Osteocyte (in vitro differentiated cells): ENCODE data around the gene SERPINA12. TPM values are rescaled to one million over a fixed set of nuclear protein-coding genes. Genes with fewer than 3 reads are reported as not detected.
A peak's percentile ranks its signal among the peaks of the same experiment; 100 is the strongest.
"Not testable (repeated sequence)": the region's sequence is repeated elsewhere in the genome, so short reads cannot be mapped to it uniquely, and the experiment has no call there.

Experiments used
- DNase-seq: peaks from one replicate; pipeline ENCODE4 v3.0.0; 2021; ENCODE audit warnings: mixed read lengths; ENCODE audit not compliant: unreplicated experiment; ENCODE audit errors: extremely low spot score
- H3K27ac Mint-ChIP-seq: one replicate; pipeline ENCODE4 v1.8.0; 2021; ENCODE audit warnings: mild to moderate bottlenecking, mixed read lengths; ENCODE audit not compliant: unreplicated experiment
- H3K27me3 Mint-ChIP-seq: one replicate; pipeline ENCODE4 v1.8.0; 2021; ENCODE audit warnings: mixed read lengths; ENCODE audit not compliant: unreplicated experiment
- H3K36me3 Mint-ChIP-seq: one replicate; pipeline ENCODE4 v1.8.0; 2021; ENCODE audit warnings: mixed read lengths; ENCODE audit not compliant: unreplicated experiment
- H3K4me1 Mint-ChIP-seq: one replicate; pipeline ENCODE4 v1.8.0; 2021; ENCODE audit warnings: mixed read lengths; ENCODE audit not compliant: unreplicated experiment
- H3K4me3 Mint-ChIP-seq: one replicate; pipeline ENCODE4 v1.8.0; 2021; ENCODE audit warnings: mild to moderate bottlenecking, moderate library complexity, mixed read lengths; ENCODE audit not compliant: unreplicated experiment
- H3K9me3 Mint-ChIP-seq: one replicate; pipeline ENCODE4 v1.8.0; 2021; ENCODE audit warnings: mixed read lengths; ENCODE audit not compliant: unreplicated experiment
- total RNA-seq: library from RNA; stranded (reverse); gene quantifications from 2 replicates; pipeline ENCODE4 v1.2.1, GENCODE V29; 2021
- TF ChIP-seq, protein P1 (sequence below): fragments of 200-600 bp; sonication (generic); IDR thresholded peaks from 2 replicates; pipeline ENCODE4 v1.5.0; 2021; ENCODE audit warnings: antibody characterized with exemption, mild to moderate bottlenecking, moderate library complexity

SERPINA12 gene
- total RNA-seq, 1 donor from 2014 or later = not detected

DNA sequence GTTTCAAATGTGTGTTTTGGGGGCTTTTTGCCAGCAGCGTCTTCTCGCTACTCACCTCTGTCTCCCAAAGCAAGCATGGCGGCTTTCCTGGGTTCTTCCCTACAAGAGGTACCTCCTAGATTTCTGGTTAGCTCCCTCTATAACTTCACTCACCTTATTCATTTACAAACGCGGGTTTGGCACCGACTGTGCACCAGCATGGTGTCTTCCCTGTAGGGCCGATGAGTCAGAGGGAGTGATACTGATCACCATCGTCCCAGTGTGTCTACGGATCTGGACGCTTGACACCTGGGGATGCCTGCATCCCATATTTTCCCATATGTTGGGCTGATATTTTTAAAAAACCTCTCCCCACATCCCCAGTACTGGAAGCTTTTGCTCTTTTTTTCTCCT lies 8.0 kb upstream of the SERPINA12 start:
- TF ChIP-seq, protein P1, sequence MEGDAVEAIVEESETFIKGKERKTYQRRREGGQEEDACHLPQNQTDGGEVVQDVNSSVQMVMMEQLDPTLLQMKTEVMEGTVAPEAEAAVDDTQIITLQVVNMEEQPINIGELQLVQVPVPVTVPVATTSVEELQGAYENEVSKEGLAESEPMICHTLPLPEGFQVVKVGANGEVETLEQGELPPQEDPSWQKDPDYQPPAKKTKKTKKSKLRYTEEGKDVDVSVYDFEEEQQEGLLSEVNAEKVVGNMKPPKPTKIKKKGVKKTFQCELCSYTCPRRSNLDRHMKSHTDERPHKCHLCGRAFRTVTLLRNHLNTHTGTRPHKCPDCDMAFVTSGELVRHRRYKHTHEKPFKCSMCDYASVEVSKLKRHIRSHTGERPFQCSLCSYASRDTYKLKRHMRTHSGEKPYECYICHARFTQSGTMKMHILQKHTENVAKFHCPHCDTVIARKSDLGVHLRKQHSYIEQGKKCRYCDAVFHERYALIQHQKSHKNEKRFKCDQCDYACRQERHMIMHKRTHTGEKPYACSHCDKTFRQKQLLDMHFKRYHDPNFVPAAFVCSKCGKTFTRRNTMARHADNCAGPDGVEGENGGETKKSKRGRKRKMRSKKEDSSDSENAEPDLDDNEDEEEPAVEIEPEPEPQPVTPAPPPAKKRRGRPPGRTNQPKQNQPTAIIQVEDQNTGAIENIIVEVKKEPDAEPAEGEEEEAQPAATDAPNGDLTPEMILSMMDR = no peak
- Mint-ChIP-seq H3K36me3 (no peaks in the 10 kb centered on the region), H3K9me3 (no peaks in the 10 kb centered on the region), H3K27me3 (peaks cover 12% of the 10 kb centered on the region), H3K4me3 (no peak overlapping the region), H3K27ac (no peak overlapping the region), H3K4me1 (peaks cover 2% of the 10 kb centered on the region)
- DNase-seq = peak; percentile 32

DNA sequence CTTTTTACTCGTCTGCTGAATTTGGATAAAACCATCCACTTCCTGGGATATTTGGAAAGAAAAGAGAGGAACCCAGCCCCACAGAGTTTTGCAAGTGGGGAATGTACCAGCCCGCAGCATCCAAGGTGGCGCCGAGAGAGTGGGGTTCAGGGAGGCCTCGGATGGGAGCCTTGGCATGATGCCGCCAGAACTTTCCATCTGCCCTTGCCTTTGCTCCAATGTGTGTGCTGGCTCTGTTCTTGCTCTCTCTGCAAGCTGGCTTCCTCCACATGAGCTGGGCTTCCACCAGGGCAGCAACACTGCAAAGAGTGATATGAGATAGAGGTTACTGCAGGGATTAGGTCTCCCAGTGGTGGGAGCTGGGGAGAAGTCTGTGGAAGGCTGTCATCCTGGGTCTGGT lies 6.6 kb upstream of the SERPINA12 start:
- no peaks in the 10 kb centered on the region for H3K9me3 Mint-ChIP-seq
- TF ChIP-seq, protein P1 = no peak
- DNase-seq = no peak

DNA sequence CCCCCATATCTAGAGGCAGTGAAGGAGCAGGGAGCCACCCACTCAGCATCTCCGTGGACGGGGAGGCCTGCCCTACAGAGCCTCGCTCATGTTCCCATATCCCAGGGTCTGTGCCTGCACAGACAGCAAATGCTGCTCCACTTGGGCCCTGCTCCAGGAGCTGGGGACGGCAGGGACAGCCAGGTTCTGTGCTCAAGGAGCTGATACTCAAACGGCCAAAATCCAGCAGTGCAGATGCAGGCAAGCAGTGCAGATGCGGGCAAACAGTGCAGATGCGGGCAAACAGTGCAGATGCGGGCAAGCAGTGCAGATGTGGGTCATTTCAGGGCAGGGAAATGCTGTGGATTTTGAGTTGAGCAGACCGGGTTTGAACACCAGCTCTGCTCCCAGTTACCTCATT lies 6.2 kb upstream of the SERPINA12 start:
- Mint-ChIP-seq H3K4me1 (peaks cover 2% of the 10 kb centered on the region), H3K9me3 (no peaks in the 10 kb centered on the region), H3K36me3 (no peaks in the 10 kb centered on the region), H3K27me3 (peaks cover 10% of the 10 kb centered on the region), H3K27ac (no peak overlapping the region), H3K4me3 (no peak overlapping the region)
- DNase-seq = peak; percentile 81
- TF ChIP-seq, protein P1 = no peak

More for the DNA sequence above, 6.6 kb upstream of the SERPINA12 start:
- Mint-ChIP-seq H3K4me3 (no peak overlapping the region), H3K27me3 (peaks cover 10% of the 10 kb centered on the region), H3K27ac (no peak overlapping the region), H3K36me3 (no peaks in the 10 kb centered on the region), H3K4me1 (peaks cover 2% of the 10 kb centered on the region)

DNA sequence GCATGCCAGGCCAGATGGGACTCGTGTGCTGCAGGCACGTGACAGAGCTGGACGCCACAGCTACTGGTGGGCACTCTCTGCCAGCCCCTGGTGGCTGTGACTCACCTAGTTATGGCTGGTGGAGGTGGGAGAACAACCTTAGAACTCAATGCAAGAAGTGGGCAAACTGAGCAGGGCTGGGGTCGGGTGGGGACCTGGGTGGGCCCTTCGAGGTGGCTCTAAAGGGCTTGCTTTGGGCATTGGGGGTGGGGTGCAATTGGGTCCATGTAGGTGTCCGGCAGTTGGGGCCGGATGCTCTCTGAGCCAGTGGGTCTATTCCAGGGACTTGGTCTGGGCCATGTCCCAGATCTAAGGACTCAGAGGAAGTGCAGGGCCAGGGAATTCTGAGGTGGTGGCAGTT lies 5.1 kb upstream of the SERPINA12 start:
- Mint-ChIP-seq H3K27ac (no peak overlapping the region), H3K4me3 (no peak overlapping the region), H3K9me3 (no peaks in the 10 kb centered on the region), H3K4me1 (peaks cover 2% of the 10 kb centered on the region), H3K27me3 (peaks cover 10% of the 10 kb centered on the region), H3K36me3 (no peaks in the 10 kb centered on the region)
- TF ChIP-seq, protein P1 = no peak
- DNase-seq = peak; percentile 69

DNA sequence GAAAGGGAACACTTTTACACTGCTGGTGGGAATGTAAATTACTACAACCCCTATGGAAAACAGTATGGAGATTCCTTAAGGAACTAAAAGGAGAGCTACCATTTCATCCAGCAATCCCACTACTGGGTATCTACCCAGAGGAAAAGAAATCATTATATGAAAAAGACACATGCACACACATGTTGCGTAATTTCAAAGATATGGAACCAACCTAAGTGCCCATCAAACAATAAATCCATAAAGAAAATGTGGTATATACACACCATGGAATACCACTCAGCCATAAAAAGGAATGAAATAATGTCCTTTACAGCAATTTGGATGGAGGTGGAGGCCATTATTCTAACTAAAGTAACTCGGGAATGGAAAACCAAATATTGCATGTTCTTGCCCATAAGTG lies 1.2 kb upstream of the SERPINA12 start:
- not testable (repeated sequence) for H3K4me3 Mint-ChIP-seq, H3K27ac Mint-ChIP-seq, H3K4me1 Mint-ChIP-seq, H3K9me3 Mint-ChIP-seq, DNase-seq, H3K36me3 Mint-ChIP-seq
- H3K27me3 Mint-ChIP-seq = peaks cover 17% of the 10 kb centered on the region

DNA sequence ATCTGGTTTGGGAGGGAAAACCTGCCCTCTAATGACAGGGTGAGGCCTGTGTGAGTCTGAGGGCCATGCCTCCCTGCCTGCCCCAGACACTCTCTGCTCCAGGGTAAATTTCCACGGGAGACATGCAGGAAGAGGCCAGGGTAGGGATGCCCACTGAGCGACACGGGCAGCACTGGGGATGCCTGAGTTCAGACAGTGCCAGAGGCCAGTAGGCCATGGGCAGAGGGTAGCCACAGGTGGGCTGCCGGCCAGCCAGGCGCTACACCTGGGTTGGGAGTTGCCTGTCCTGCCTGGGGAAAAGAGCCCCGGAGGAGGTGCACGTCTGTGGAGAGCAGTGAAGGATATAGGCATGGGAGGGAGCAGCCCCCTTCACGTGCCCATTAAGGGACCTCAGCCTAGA lies 3.6 kb downstream of the SERPINA12 start:
- TF ChIP-seq, protein P1 = no peak
- DNase-seq = no peak
- no peak overlapping the region for H3K27ac Mint-ChIP-seq
- H3K27me3 Mint-ChIP-seq = peaks cover 20% of the 10 kb centered on the region
- H3K4me1 Mint-ChIP-seq = no peaks in the 10 kb centered on the region
- H3K4me3 Mint-ChIP-seq = no peak overlapping the region
- H3K9me3 Mint-ChIP-seq = no peaks in the 10 kb centered on the region
- H3K36me3 Mint-ChIP-seq = no peaks in the 10 kb centered on the region
